ENCODE results near the gene GSTM2. TPM values are rescaled to one million over a fixed set of nuclear protein-coding genes. Genes with fewer than 3 reads are reported as not detected.

Gene GSTM2
- total RNA-seq, 4 donors from 2014 or later: 10.4 to 93.7 (median 42.2) TPM

GRCh38 chr1:109639841-109640184 lies 28.0 kb upstream of the GSTM2 start:
- no peak overlapping the region for H3K27ac ChIP-seq
- peaks cover 0 to 39% (median 17%) of the 10 kb centered on the region in 3 donors for H3K4me1 ChIP-seq
- TF ChIP-seq POLR2AphosphoS5 (IDR thresholded peaks at IDR 0.05): no peak
- TF ChIP-seq, protein P1, sequence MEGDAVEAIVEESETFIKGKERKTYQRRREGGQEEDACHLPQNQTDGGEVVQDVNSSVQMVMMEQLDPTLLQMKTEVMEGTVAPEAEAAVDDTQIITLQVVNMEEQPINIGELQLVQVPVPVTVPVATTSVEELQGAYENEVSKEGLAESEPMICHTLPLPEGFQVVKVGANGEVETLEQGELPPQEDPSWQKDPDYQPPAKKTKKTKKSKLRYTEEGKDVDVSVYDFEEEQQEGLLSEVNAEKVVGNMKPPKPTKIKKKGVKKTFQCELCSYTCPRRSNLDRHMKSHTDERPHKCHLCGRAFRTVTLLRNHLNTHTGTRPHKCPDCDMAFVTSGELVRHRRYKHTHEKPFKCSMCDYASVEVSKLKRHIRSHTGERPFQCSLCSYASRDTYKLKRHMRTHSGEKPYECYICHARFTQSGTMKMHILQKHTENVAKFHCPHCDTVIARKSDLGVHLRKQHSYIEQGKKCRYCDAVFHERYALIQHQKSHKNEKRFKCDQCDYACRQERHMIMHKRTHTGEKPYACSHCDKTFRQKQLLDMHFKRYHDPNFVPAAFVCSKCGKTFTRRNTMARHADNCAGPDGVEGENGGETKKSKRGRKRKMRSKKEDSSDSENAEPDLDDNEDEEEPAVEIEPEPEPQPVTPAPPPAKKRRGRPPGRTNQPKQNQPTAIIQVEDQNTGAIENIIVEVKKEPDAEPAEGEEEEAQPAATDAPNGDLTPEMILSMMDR (IDR thresholded peaks at IDR 0.05): no peak
- no peak for TF ChIP-seq EP300 (IDR thresholded peaks at IDR 0.05)
- TF ChIP-seq POLR2A (IDR thresholded peaks at IDR 0.05): no peak
- H3K9me3 ChIP-seq: no peaks in the 10 kb centered on the region
- H3K27me3 ChIP-seq: no peaks in the 10 kb centered on the region
- H3K4me3 ChIP-seq: no peak overlapping the region
- ATAC-seq: no peak
- WGBS, 2 donors (ENCODE audit: low coverage in 1 of 2): 17 to 43% methylated on average over 1 to 4 of the region's 6 CpGs
- no peaks in the 10 kb centered on the region for H3K36me3 ChIP-seq

DNA sequence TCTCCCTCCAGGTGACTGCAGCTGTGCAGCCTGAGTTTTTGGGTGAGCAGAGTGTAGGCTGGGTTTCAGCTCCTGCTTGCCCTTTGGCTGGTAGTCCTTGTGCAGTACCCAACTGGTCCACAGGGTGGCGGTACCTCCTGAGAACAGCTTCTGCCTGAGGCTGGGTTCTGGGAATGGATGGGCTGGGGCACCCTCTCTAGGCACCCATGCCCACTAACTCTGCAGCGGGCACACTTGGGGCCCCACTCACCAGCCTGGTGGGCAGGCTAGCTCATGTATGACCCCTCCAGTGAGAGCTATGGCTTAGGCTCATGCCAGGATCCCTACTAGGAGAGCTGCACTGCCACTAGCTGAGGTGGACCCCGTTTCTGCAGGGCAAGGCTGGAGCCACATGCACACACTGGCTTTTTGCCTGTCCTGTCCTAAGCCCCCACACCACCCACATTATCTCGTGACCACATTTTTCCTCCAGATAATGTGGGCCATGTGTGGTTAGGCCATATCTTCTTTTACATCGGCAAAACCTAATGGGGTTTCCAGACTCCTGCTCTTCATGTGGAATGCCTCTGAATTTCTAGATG lies 27.5 kb upstream of the GSTM2 start:
- no peaks in the 10 kb centered on the region for H3K36me3 ChIP-seq
- no peaks in the 10 kb centered on the region for H3K9me3 ChIP-seq
- H3K4me3 ChIP-seq: no peak overlapping the region
- no peak for TF ChIP-seq EP300 (IDR thresholded peaks at IDR 0.05)
- TF ChIP-seq, protein P1 (IDR thresholded peaks at IDR 0.05): peak; percentile 87 to 99 (median 91)
- TF ChIP-seq POLR2A (IDR thresholded peaks at IDR 0.05): no peak
- H3K4me1 ChIP-seq: peaks cover 0 to 34% (median 17%) of the 10 kb centered on the region in 3 donors
- WGBS, 2 donors (ENCODE audit: low coverage in 1 of 2): 20 to 70% methylated on average over 1 to 2 of the region's 5 CpGs
- no peak overlapping the region for H3K27ac ChIP-seq
- H3K27me3 ChIP-seq: no peaks in the 10 kb centered on the region
- peak; percentile 57 for ATAC-seq

DNA sequence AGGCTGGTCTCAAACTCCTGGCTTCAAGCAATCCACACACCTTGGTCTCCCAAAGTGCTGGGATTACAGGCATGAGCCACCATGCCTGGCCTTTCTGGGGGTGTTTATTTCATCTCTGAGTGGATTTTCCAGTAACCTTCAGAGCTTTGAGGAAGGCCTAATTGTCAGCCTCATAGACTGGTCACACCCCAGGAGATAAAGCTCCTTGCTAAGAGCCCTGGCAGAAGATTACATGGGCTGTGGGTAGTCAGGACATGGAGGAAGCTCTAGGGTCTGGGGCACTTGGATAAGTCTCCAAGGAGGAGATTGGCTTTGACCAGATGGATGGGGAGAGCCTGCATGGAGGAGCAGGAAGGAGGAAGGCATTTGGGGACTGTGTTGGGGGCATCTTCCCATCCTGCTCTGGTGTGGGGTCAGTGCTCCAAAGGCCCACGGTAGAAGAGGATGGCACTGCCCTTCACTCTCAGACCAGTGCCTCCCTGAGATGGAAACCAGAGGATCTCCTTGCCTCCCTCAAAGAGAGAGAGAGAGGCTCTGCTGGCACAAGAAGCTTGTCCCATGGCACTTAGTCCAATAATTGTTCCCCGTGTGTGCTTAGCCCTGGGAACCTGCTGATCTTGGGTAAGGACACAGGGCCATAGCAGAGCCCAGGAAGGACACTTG lies 26.6 kb upstream of the GSTM2 start:
- Histone ChIP-seq H3K27me3 (no peaks in the 10 kb centered on the region), H3K9me3 (no peaks in the 10 kb centered on the region), H3K27ac (no peak overlapping the region), H3K36me3 (no peaks in the 10 kb centered on the region), H3K4me3 (no peak overlapping the region), H3K4me1 (peaks cover 0 to 25% (median 12%) of the 10 kb centered on the region in 3 donors)
- 86% methylated on average over 1 of the region's 2 CpGs; no CpG with 5 or more reads in 1 of the 2 donors for WGBS, 2 donors (ENCODE audit: low coverage in 1 of 2)
- TF ChIP-seq, protein P1 (IDR thresholded peaks at IDR 0.05): no peak
- no peak for TF ChIP-seq POLR2A (IDR thresholded peaks at IDR 0.05)
- TF ChIP-seq POLR2AphosphoS5 (IDR thresholded peaks at IDR 0.05): no peak
- no peak for TF ChIP-seq EP300 (IDR thresholded peaks at IDR 0.05)
- ATAC-seq: no peak

DNA sequence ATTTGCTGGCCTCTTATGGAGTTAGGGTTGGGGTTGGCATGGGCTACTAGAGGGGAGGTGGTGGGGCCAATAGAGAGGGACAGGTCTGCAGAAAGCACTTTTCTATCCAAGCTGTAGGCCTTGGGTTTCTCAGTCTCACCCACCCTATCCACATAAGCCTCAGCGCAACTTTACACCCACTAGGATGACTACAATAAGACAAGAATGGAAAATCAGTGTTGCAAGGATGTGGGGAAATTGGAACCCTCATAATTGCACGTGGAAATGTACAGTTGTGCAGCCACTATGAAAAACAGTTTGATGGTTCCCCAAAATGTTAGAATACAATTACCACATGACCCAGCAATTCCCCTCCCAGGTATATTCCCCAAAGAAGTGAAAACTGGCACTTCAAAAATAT lies 26.0 kb upstream of the GSTM2 start:
- Histone ChIP-seq H3K9me3 (no peaks in the 10 kb centered on the region), H3K27ac (no peak overlapping the region), H3K27me3 (no peaks in the 10 kb centered on the region), H3K36me3 (no peaks in the 10 kb centered on the region), H3K4me1 (peaks cover 0 to 19% (median 7%) of the 10 kb centered on the region in 3 donors), H3K4me3 (no peak overlapping the region)
- TF ChIP-seq EP300 (IDR thresholded peaks at IDR 0.05): no peak
- TF ChIP-seq POLR2AphosphoS5 (IDR thresholded peaks at IDR 0.05): no peak
- TF ChIP-seq, protein P1 (IDR thresholded peaks at IDR 0.05): no peak
- no peak for TF ChIP-seq POLR2A (IDR thresholded peaks at IDR 0.05)
- 43 to 75% methylated on average over 1 to 2 of the region's 2 CpGs for WGBS, 2 donors (ENCODE audit: low coverage in 1 of 2)
- ATAC-seq: no peak

DNA sequence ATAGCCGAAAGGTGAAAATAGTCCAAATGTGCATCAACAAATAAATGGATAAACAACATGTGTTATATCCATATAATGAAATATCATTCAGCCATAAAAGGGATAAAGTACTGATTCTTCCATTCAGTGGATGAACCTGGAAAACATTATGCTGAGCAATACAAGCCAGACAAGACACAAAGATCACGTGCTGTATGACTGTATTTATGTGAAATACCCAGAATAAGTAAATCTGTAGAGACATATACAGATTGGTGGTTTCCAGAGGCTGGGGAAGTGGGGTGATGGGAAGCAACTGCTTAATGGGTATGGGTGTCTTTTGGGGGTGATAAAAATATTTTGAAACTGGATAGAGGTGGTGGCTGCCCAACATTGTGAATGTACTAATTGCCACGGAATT lies 25.2 kb upstream of the GSTM2 start:
- TF ChIP-seq, protein P1 (IDR thresholded peaks at IDR 0.05): no peak
- TF ChIP-seq POLR2AphosphoS5 (IDR thresholded peaks at IDR 0.05) (no peak), EP300 (IDR thresholded peaks at IDR 0.05) (no peak), POLR2A (IDR thresholded peaks at IDR 0.05) (no peak)
- Histone ChIP-seq H3K4me3 (no peak overlapping the region), H3K27me3 (no peaks in the 10 kb centered on the region), H3K36me3 (no peaks in the 10 kb centered on the region), H3K9me3 (no peaks in the 10 kb centered on the region), H3K27ac (no peak overlapping the region), H3K4me1 (peaks cover 0 to 17% (median 7%) of the 10 kb centered on the region in 3 donors)
- no peak for ATAC-seq
- WGBS, 2 donors (ENCODE audit: low coverage in 1 of 2): 60 to 84% methylated on average over 2 to 3 of the region's 3 CpGs
